A673 (cell line): ENCODE results near the gene UBASH3B. TPM values are rescaled to one million over a fixed set of nuclear protein-coding genes. Genes with fewer than 3 reads are reported as not detected.

ENCODE experiments used
- BruUV-seq: library from RNA; stranded (reverse); fragments of 400-500 nt; replicated peaks from 2 replicates; lab custom pipeline; 2021; lab: Mats Ljungman, UMichigan
- CTCF ChIA-PET: fragments of 300-600 bp; sonication (Branson Sonifier 250); formaldehyde crosslinking; loops from one replicate; lab custom pipeline; 2022; ENCODE audit warnings: antibody characterized with exemption; lab: Charles Lee
- POLR2A ChIA-PET: fragments of 300-600 bp; sonication (Branson Sonifier 250); formaldehyde crosslinking; loops from one replicate; lab custom pipeline; 2022; ENCODE audit warnings: antibody characterized with exemption; ENCODE audit not compliant: low non-redundant PET; lab: Charles Lee
- DNase-seq: peaks from one replicate; pipeline ENCODE4 v3.0.0-alpha.2; 2015; ENCODE audit warnings: low spot score
- H3K27ac ChIP-seq: fragments of 200-600 bp; sonication (generic); 2 replicates; pipeline ENCODE4 v1.5.1; 2016; ENCODE audit warnings: mixed run types, low read depth, mild to moderate bottlenecking, mixed read lengths, antibody characterized with exemption, low read length; ENCODE audit not compliant: poor library complexity, severe bottlenecking
- H3K27me3 ChIP-seq: fragments of 200-600 bp; sonication (generic); replicated peaks from 2 replicates; pipeline ENCODE4 v1.6.1; 2017; ENCODE audit warnings: mixed run types, low read depth, mild to moderate bottlenecking, mixed read lengths, antibody characterized with exemption, low read length; ENCODE audit not compliant: insufficient read depth, poor library complexity
- H3K36me3 ChIP-seq: fragments of 200-600 bp; sonication (generic); 2 replicates; pipeline ENCODE4 v1.6.1; 2016; ENCODE audit warnings: mixed run types, mild to moderate bottlenecking, mixed read lengths, antibody characterized with exemption, low read length; ENCODE audit not compliant: insufficient read depth, poor library complexity, severe bottlenecking
- H3K4me1 ChIP-seq: fragments of 200-600 bp; sonication (generic); 2 replicates; pipeline ENCODE4 v1.6.1; 2017; ENCODE audit warnings: mixed run types, mild to moderate bottlenecking, mixed read lengths, antibody characterized with exemption, low read length; ENCODE audit not compliant: insufficient read depth, poor library complexity, severe bottlenecking
- H3K4me3 ChIP-seq: fragments of 200-600 bp; sonication (generic); 2 replicates; pipeline ENCODE4 v1.5.1; 2016; ENCODE audit warnings: low read depth, mixed run types, mild to moderate bottlenecking, mixed read lengths, low read length; ENCODE audit not compliant: poor library complexity, severe bottlenecking
- H3K9me3 ChIP-seq: fragments of 200-600 bp; sonication (generic); 2 replicates; pipeline ENCODE4 v1.6.1; 2016; ENCODE audit warnings: mixed run types, low read depth, mild to moderate bottlenecking, mixed read lengths, antibody characterized with exemption, low read length; ENCODE audit not compliant: poor library complexity, severe bottlenecking
- CTCF ChIP-seq: fragments of 300-800, 200-600 bp; sonication (generic); conservative IDR thresholded peaks from 2 replicates; pipeline ENCODE4 v1.5.1; 2017; ENCODE audit warnings: low read depth, mild to moderate bottlenecking, antibody characterized with exemption, low read length, moderate library complexity, mixed read lengths
- EZH2 ChIP-seq: fragments of 200-600 bp; sonication (generic); IDR thresholded peaks from 2 replicates; pipeline ENCODE4 v1.6.1; 2017; ENCODE audit warnings: borderline replicate concordance, low read depth, mild to moderate bottlenecking, mixed read lengths, antibody characterized with exemption, low read length; ENCODE audit not compliant: poor library complexity, severe bottlenecking
- intact Hi-C: fragments of 100-400 bp; cut with micrococcal nuclease; formaldehyde crosslinking; loops from one replicate; pipeline ENCODE4 v1.10.0; 2022; ENCODE audit not compliant: unreplicated experiment
- total RNA-seq: library from RNA; stranded (reverse); gene quantifications from 2 replicates; pipeline ENCODE4 v1.2.3, GENCODE V29; 2021

The UBASH3B gene
- total RNA-seq, 1 experiment from 2014 or later: 15.3 TPM

- H3K27ac ChIP-seq: no peak overlapping the region
Observed at GRCh38 chr11:122731500-122731913, 76.0 kb downstream of the UBASH3B start.

GRCh38 chr11:122732342-122733315 lies 77.1 kb downstream of the UBASH3B start:
- CTCF ChIA-PET: no interaction called here
- H3K4me1 ChIP-seq: peaks cover 3% of the 10 kb centered on the region
- intact Hi-C loops: no loop called here
- no peaks in the 10 kb centered on the region for H3K36me3 ChIP-seq
- POLR2A ChIA-PET: no interaction called here
- BruUV-seq: no TSS peak
- TF ChIP-seq EZH2 (no peak), CTCF (no peak)
- no peaks in the 10 kb centered on the region for H3K27me3 ChIP-seq
- H3K27ac ChIP-seq: no peak overlapping the region
- no peaks in the 10 kb centered on the region for H3K9me3 ChIP-seq
- DNase-seq: no peak
- no peak overlapping the region for H3K4me3 ChIP-seq

More at GRCh38 chr11:122731500-122731913, 76.0 kb downstream of the UBASH3B start:
- intact Hi-C loops: no loop called here
- no TSS peak for BruUV-seq
- H3K4me3 ChIP-seq: no peak overlapping the region
- TF ChIP-seq EZH2 (no peak), CTCF (no peak)
- H3K4me1 ChIP-seq: peaks cover 14% of the 10 kb centered on the region
- H3K36me3 ChIP-seq: no peaks in the 10 kb centered on the region
- DNase-seq: no peak
- no peaks in the 10 kb centered on the region for H3K27me3 ChIP-seq
- ChIA-PET CTCF (no interaction called here), POLR2A (no interaction called here)
- H3K9me3 ChIP-seq: no peaks in the 10 kb centered on the region

- POLR2A ChIA-PET: no interaction called here
- no peak for TF ChIP-seq EZH2
- Histone ChIP-seq H3K4me3 (no peak overlapping the region), H3K9me3 (no peaks in the 10 kb centered on the region), H3K4me1 (no peaks in the 10 kb centered on the region), H3K27me3 (no peaks in the 10 kb centered on the region), H3K27ac (no peak overlapping the region), H3K36me3 (no peaks in the 10 kb centered on the region)
- no TSS peak for BruUV-seq
- intact Hi-C loops: no loop called here
- peak; percentile 44 for DNase-seq
- CTCF ChIA-PET: no interaction called here
Observed at GRCh38 chr11:122733318-122733717, 77.8 kb downstream of the UBASH3B start.
